Amygdala (tissue), 56 donors: Measurements from ENCODE around the gene GALNT2.
A peak's percentile ranks its signal among the peaks of the same experiment; 100 is the strongest.

Experiments used
- DNase-seq, 56 donors: peaks; one replicate each; lab custom pipeline; 2025; lab: John Stamatoyannopoulos, UW

GALNT2 gene

GRCh38 chr1:230141797-230142607, 75.0 kb downstream of the GALNT2 start:
- DNase-seq = no peak

DNA sequence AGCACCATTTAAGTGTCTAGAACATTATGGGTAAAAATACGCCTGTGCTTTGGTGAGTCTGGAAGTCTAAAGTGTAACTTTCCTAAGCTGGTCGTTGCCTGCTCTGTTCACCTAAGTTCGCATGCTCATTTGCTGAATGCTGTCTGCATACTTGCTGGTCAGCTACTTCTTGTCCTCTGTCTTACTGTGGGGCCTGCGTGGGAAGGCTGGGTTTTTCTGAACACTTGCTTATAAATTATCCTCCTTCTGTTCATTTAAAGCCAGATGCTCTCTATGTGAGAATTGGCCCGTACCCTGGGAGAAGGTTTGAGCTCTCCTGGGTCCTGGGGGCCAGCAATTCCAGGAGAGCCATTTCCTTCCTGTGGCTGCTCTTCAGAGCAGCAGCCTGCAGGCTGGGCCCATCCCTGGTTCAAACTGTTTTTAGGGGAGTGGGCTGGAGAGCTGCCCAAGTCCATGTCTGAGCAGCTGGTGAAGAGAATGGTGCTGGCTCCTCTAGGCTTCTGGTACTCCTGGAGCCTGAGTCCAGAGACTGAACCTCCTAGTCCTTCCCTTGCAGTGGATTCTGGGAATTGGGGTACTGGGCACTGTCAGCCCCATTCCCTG, 75.7 kb downstream of the GALNT2 start:
- no peak for DNase-seq

DNA sequence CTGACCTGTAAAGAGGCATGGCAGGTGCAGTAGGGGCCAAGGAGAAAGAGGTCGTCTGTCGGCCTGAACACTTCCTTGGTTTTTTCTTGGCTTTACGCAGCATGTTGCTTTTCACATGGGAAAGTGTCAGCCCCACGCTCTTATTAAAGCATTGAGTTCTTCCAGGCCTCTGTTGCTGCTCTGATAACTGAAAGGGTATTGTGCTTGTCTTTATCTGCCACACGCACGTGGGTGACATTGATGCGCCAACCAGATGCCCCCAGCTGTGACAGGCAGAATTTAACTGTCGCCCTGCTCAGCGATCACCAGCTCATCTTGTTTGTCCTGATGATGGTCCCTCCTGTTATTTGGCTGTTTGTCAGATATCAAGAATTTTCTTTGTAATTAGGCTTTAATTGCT, 76.5 kb downstream of the GALNT2 start:
- peak in 6 of 56 donors; percentile 15 to 42 (median 29) for DNase-seq

GRCh38 chr1:230144010-230144614, 77.1 kb downstream of the GALNT2 start:
- no peak for DNase-seq

DNA sequence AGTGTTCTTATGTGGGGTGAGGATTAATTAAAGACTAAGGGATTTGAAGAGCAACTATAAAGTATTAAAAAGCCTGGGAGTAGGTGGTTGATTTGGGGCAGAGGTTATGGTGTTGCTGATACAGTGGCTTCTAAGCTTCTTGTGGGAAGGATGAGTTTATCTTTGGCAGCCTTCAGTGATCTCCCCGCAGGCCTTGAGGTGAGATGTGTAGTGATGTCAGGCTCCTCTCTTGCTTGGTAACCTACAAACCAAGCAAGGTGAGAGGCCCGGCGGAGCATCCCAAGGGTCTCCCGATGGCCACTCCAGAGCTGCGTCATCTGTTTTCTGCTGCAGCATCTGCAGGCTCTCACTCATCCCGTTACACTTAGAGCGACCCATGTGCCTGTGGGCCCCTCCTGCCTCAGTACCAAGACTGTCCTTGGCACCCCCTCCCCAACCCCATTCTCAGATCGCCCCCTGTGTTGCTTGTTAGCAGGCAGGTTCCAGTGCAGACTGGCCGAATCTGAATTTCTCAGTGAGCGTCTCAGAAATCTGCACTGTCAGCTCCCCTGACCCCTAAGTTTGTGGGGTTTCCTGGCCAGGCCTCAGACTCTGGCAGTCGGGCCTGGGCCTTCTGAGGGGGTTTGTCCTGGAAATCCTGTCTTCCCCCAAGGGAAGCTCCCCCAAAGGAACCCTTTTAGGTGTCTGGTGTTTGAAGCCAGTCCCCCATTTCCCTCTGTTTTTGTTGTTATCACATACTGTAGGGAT, 77.9 kb downstream of the GALNT2 start:
- no peak for DNase-seq

- no peak for DNase-seq
Measured at GRCh38 chr1:230145505-230145899, 78.5 kb downstream of the GALNT2 start.

GRCh38 chr1:230145953-230146476, 79.0 kb downstream of the GALNT2 start:
- DNase-seq = no peak

DNA sequence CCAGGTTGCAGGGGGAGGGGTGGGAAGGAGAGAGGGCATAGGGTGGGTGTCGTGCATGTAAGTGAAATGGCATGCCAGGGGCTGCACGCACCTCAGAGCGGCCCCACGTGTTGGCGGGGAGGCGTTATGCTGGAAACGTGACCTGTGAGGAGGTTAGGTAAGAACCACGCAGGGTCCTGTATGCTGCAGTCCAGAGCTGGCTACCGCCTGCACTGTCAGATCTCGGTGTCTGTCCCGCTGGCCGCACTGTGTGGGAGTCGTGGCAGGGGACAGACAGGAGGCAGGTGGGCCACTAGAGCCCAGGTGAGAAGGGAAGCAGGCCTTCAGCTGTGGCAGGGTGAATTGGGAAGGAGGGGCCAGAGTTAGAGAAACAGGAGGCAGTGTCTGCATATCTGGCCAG, 79.7 kb downstream of the GALNT2 start:
- no peak for DNase-seq

- no peak for DNase-seq
Measured at GRCh38 chr1:230147253-230148125, 80.5 kb downstream of the GALNT2 start.

DNA sequence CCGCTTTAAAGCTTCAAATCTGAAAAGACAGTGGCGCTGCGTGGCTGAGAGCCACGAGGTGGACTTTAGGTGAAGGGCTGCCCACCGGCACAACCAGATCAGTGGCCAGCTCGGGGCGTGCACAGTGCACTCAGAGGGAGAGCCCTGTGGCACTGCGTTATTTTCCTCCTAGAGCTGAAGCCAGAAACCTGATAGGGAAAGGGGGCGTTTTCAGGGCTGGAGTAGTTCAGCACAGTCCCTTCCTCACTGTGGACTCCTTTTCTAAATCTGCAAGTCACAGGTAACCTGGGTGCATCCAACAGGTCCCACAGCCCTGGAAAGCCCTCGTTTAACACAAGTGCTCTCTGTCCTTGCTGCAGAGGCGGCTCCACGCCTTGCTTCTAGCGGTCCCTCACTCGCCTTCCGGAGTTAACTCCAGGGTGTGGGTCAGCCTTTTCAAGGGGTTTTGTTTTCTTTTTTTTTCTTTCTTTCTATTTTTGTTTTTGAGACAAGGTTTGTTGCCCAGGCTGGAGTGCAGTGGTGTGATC, 81.2 kb downstream of the GALNT2 start:
- no peak for DNase-seq

GRCh38 chr1:230148768-230149469, 81.9 kb downstream of the GALNT2 start:
- no peak for DNase-seq

DNA sequence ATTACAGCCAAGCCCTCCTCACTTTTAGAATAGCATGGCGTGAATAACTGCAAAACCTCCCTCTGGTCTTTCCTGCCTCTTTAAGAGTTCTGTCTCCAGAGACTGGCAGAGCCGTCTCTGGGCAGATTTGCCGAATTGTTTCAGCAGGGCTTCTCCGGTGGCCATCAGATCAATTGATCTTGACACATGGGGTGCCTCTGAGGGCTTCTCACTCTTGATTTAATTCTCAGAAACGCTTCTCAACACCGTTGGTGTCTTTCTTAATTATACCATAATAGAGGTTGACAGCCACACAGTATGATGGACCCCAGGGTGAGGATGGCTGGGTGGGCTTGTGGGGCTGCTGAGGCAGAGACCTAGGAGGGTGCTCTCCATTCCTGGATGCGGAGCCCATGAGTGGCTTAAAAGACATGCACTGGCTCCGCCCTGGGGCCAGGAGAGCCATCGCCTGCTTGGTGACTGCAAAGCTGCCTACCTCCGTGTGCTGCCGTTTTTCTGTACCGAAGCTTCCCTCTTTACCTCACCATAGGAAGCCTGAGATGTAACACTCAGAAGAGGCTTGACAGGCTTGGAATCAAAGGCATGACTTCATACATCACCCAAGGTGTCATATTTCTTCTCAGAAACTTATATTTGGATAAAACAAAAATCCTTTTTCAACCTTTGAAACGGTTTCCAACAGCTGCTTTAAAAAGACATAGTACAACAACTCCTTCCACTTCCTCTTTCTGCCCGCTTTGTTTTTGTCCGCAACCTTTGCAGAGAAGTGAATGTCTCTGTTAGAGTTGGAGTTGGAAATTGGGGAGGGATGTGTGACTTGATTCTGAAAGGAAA, 82.9 kb downstream of the GALNT2 start:
- DNase-seq = no peak

- no peak for DNase-seq
Measured at GRCh38 chr1:230150615-230151014, 83.6 kb downstream of the GALNT2 start.

DNA sequence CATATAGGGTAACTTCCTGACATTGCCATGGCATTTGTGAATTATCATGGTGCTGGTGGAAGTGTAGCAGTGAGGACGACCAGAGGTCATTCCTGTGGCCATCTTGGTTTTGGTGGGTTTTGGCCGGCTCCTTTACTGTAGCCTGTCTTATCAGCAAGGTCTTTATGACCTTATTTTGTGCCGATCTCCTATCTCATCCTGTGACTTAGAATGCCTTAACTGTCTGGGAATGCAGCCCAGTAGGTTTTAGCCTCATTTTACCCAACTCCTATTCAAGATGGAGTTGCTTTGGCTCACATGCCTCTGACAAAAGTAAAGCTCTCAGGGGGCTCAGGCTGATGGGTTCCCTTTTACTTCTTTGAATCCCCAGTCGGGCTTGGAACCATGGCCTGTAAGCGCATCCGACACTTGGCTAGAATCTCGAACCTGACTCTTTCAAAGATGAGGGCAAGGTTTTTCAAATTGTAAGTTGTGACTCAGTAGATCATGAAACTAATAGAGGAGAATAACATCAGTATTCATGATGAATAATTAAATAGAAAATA, 85.0 kb downstream of the GALNT2 start:
- DNase-seq = no peak

DNA sequence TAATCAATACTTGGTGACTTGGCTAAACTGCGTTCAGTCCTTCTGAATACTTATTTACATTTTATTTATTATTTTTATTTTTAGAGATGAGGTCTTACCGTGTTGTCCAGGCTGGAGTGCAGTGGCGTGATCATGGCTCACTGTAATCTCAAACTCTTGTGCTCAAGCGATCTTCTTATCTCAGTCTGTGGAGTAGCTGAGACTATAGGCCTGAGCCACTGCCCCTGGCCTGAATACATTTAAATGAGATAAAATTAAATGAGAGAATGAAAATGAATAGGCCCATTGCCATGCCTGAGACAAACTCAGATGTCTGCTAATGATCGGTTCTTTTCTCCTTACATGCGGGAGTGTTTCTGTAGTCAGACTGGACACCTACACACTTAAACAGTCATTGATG, 86.0 kb downstream of the GALNT2 start:
- no peak for DNase-seq

DNA sequence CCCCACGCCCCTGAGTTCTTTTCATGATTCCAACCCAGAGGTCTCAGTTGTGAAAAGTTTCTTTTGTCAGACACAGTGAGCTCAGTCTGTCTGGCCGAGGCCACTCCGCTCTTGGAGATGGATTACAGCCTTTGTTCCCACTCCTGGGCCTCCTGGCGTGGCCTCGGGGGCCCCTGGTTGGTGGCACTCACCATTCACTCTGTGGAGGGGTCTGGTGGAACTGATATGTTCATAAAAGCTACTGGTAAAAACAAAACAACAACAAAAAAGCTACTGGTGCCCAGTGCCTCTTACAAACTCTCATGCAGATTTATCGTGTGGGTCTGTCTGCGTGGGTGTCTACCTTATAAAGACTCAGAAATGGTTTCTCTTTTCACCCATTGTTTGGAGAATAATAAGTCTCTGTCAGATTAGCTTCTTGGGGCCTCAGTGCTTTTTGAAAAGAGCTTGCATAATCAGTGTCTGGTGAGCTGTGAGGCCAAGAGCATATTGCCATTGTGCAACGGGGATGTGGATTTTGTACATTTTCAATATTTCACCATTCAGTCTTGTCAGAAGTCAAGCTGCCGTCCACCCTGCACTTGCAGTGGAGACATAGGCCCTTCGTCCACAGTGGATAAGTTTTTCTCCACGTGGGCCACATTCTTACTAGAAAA, 86.7 kb downstream of the GALNT2 start:
- DNase-seq = peak in 24 of 56 donors; percentile 23 to 64 (median 46)

GRCh38 chr1:230155021-230155420, 88.0 kb downstream of the GALNT2 start:
- no peak for DNase-seq
